Measurements from ENCODE around the gene LHX4. TPM values are rescaled to one million over a fixed set of nuclear protein-coding genes. Genes with fewer than 3 reads are reported as not detected.

Gene LHX4
- total RNA-seq, 1 donor from 2014 or later, result 2.1 TPM

DNA sequence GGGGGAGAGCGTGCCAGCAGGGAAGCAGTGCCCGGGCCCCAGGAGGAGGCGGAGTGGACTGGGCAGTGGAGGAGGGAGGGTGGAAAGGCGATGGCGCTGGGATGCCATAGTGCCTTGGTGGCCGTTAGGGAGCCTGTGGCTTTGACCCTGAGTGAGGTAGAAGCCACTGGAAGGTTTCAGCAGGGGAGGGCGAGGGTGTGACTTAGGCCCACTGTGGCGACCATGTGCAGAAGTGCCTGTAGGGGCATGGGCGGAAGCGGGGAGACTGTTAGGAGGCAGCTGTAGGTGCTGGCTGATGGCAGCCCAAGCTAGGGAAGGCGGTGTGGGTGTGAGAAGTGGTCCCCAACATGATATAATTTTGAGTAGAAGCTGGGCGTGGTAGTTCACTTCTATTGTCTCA lies 28.2 kb downstream of the LHX4 start:
- Mint-ChIP-seq H3K4me3 (ENCODE audit: unreplicated experiment) (no peak overlapping the region), H3K9me3 (ENCODE audit: unreplicated experiment) (peaks cover 2% of the 10 kb centered on the region), H3K27ac (ENCODE audit: unreplicated experiment) (no peak overlapping the region), H3K36me3 (ENCODE audit: unreplicated experiment) (no peaks in the 10 kb centered on the region), H3K27me3 (ENCODE audit: unreplicated experiment) (peaks cover 6% of the 10 kb centered on the region), H3K4me1 (ENCODE audit: low read depth, unreplicated experiment) (peaks cover 21% of the 10 kb centered on the region)
- no peak for DNase-seq
- TF ChIP-seq, protein P1, sequence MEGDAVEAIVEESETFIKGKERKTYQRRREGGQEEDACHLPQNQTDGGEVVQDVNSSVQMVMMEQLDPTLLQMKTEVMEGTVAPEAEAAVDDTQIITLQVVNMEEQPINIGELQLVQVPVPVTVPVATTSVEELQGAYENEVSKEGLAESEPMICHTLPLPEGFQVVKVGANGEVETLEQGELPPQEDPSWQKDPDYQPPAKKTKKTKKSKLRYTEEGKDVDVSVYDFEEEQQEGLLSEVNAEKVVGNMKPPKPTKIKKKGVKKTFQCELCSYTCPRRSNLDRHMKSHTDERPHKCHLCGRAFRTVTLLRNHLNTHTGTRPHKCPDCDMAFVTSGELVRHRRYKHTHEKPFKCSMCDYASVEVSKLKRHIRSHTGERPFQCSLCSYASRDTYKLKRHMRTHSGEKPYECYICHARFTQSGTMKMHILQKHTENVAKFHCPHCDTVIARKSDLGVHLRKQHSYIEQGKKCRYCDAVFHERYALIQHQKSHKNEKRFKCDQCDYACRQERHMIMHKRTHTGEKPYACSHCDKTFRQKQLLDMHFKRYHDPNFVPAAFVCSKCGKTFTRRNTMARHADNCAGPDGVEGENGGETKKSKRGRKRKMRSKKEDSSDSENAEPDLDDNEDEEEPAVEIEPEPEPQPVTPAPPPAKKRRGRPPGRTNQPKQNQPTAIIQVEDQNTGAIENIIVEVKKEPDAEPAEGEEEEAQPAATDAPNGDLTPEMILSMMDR (IDR thresholded peaks at IDR 0.05; ENCODE audit: partially characterized antibody, unreplicated experiment), result no peak

DNA sequence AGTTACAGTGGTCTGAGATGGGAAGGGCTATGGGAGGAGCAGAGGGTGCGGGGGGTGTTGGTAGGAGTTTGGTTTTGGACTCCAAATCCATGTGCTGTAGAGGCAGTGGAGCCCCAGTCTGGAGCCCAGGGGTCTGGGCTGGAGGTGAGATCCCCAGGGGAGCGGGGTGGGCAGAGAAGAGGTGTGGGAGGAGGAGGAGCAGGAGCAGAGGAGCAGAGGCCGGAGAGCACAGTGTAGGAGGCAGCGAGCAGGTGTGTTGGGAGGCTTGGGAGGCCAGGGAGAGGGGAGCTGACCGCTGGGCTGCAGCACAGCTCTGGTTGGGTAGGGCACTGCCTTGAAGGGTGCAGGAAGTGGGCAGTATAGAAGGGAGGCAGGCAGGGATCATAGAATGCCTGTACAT lies 28.9 kb downstream of the LHX4 start:
- no peak for DNase-seq
- no peak overlapping the region for H3K27ac Mint-ChIP-seq (ENCODE audit: unreplicated experiment)
- H3K27me3 Mint-ChIP-seq (ENCODE audit: unreplicated experiment), result peaks cover 6% of the 10 kb centered on the region
- no peaks in the 10 kb centered on the region for H3K36me3 Mint-ChIP-seq (ENCODE audit: unreplicated experiment)
- TF ChIP-seq, protein P1 (IDR thresholded peaks at IDR 0.05; ENCODE audit: partially characterized antibody, unreplicated experiment), result no peak
- H3K4me3 Mint-ChIP-seq (ENCODE audit: unreplicated experiment), result no peak overlapping the region
- peaks cover 20% of the 10 kb centered on the region for H3K4me1 Mint-ChIP-seq (ENCODE audit: low read depth, unreplicated experiment)
- H3K9me3 Mint-ChIP-seq (ENCODE audit: unreplicated experiment), result peaks cover 2% of the 10 kb centered on the region

DNA sequence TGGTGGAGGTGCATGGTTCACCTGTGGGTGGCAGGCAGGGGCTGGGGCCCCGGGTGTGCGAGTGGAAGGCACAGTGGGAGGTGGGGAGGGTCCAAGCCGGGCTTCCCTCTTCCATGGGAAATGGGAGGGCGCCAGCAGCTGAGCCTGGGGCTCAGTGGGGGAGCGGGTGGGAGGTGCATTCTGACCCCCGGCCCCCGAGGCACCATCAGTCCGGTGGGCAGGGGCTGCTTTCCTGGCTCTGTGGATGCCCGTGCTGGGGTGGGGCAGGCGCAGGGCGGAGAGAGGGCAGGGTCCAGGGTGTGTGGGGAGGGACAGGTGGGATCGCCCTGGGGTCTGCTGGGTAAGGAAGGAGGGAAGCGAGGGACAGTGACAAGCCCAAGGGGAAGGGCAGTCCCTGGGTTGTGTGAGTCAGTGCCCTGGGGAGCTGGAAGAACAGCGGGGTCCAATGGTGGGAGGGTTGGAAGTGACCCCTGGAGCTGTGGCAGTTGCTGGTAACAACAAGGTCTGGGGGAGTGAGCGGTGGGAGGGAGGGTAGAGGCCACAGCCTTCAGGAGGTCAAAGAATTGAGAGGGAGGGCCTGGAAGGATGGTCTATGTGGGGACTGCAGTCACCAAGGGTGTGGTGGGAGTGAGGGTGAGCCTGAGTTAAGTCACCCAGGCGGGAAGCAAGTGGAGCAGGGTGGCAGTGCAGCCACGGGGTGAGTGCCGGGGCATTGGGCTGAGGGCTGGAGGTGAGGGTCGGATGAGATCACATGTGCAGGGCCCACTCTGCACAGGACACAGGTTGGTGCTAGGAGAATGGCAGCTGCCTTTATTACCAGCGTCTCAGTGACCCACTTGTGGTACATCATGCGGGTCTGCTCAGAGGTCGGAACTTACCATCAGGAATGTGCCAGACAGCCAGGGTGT lies 29.6 kb downstream of the LHX4 start:
- Mint-ChIP-seq H3K36me3 (ENCODE audit: unreplicated experiment) (no peaks in the 10 kb centered on the region), H3K27ac (ENCODE audit: unreplicated experiment) (no peak overlapping the region), H3K9me3 (ENCODE audit: unreplicated experiment) (no peaks in the 10 kb centered on the region), H3K27me3 (ENCODE audit: unreplicated experiment) (peaks cover 6% of the 10 kb centered on the region), H3K4me3 (ENCODE audit: unreplicated experiment) (no peak overlapping the region), H3K4me1 (ENCODE audit: low read depth, unreplicated experiment) (peaks cover 18% of the 10 kb centered on the region)
- DNase-seq, result no peak
- TF ChIP-seq, protein P1 (IDR thresholded peaks at IDR 0.05; ENCODE audit: partially characterized antibody, unreplicated experiment), result no peak

DNA sequence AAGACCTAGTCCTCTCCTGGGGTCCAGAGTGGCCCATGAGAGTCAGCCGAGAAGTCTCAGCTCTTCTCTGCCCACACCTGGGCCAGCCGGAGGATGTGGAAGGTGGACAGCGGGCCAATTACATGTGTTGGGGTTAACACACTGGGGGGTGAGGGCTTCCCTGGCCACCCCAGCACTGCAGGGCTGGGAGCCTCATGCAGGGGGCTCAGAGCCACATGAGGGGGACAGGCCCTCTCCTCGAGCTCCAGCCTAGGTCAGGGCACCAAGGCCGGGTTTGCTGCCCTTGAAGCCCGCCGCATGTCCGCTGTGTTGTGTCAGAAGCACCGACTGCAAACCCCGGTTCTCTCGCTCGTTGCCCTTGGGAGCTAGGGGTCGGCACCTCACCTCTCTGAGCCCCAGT lies 30.5 kb downstream of the LHX4 start:
- TF ChIP-seq, protein P1 (IDR thresholded peaks at IDR 0.05; ENCODE audit: partially characterized antibody, unreplicated experiment), result no peak
- H3K4me1 Mint-ChIP-seq (ENCODE audit: low read depth, unreplicated experiment), result peaks cover 17% of the 10 kb centered on the region
- H3K36me3 Mint-ChIP-seq (ENCODE audit: unreplicated experiment), result no peaks in the 10 kb centered on the region
- H3K9me3 Mint-ChIP-seq (ENCODE audit: unreplicated experiment), result no peaks in the 10 kb centered on the region
- peaks cover 4% of the 10 kb centered on the region for H3K27me3 Mint-ChIP-seq (ENCODE audit: unreplicated experiment)
- no peak overlapping the region for H3K27ac Mint-ChIP-seq (ENCODE audit: unreplicated experiment)
- DNase-seq, result no peak
- no peak overlapping the region for H3K4me3 Mint-ChIP-seq (ENCODE audit: unreplicated experiment)

DNA sequence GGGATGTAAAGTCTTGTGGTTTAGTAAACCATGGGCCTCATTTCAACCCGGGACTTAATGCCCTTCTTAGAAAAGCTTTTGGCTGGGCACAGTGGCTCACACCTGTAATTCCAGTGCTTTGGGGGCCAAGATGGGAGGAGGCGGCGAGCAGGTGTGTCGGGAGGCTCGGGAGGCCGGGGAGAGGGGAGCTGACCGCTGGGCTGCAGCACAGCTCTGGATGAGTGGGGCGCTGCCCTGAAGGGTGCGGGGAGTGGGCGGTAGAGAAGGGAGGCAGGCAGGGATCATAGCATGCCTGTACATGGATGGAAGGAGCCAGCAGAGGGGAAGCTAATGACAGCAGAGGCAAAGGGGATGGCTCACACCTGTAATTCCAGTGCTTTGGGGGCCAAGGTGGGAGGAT lies 31.0 kb downstream of the LHX4 start:
- Mint-ChIP-seq H3K9me3 (ENCODE audit: unreplicated experiment) (no peaks in the 10 kb centered on the region), H3K27ac (ENCODE audit: unreplicated experiment) (no peak overlapping the region), H3K36me3 (ENCODE audit: unreplicated experiment) (no peaks in the 10 kb centered on the region), H3K4me1 (ENCODE audit: low read depth, unreplicated experiment) (peaks cover 15% of the 10 kb centered on the region), H3K4me3 (ENCODE audit: unreplicated experiment) (no peak overlapping the region), H3K27me3 (ENCODE audit: unreplicated experiment) (peaks cover 3% of the 10 kb centered on the region)
- DNase-seq, result no peak
- TF ChIP-seq, protein P1 (IDR thresholded peaks at IDR 0.05; ENCODE audit: partially characterized antibody, unreplicated experiment), result no peak

All from glutamatergic neuron (in vitro differentiated cells).